Activated CD8-positive, alpha-beta memory T cell treated with anti-CD3 and anti-CD28 coated beads, Interleukin-2, amount 50 U/mL, for 1 hour (primary cell): ENCODE measurements around the gene ZNF503.

Experiments used
- DNase-seq: peaks from one replicate; pipeline ENCODE4 v3.0.0-alpha.2; 2020; ENCODE audit errors: extremely low read depth

Gene ZNF503, protein sequence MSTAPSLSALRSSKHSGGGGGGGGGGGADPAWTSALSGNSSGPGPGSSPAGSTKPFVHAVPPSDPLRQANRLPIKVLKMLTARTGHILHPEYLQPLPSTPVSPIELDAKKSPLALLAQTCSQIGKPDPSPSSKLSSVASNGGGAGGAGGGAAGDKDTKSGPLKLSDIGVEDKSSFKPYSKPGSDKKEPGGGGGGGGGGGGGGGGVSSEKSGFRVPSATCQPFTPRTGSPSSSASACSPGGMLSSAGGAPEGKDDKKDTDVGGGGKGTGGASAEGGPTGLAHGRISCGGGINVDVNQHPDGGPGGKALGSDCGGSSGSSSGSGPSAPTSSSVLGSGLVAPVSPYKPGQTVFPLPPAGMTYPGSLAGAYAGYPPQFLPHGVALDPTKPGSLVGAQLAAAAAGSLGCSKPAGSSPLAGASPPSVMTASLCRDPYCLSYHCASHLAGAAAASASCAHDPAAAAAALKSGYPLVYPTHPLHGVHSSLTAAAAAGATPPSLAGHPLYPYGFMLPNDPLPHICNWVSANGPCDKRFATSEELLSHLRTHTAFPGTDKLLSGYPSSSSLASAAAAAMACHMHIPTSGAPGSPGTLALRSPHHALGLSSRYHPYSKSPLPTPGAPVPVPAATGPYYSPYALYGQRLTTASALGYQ

DNA sequence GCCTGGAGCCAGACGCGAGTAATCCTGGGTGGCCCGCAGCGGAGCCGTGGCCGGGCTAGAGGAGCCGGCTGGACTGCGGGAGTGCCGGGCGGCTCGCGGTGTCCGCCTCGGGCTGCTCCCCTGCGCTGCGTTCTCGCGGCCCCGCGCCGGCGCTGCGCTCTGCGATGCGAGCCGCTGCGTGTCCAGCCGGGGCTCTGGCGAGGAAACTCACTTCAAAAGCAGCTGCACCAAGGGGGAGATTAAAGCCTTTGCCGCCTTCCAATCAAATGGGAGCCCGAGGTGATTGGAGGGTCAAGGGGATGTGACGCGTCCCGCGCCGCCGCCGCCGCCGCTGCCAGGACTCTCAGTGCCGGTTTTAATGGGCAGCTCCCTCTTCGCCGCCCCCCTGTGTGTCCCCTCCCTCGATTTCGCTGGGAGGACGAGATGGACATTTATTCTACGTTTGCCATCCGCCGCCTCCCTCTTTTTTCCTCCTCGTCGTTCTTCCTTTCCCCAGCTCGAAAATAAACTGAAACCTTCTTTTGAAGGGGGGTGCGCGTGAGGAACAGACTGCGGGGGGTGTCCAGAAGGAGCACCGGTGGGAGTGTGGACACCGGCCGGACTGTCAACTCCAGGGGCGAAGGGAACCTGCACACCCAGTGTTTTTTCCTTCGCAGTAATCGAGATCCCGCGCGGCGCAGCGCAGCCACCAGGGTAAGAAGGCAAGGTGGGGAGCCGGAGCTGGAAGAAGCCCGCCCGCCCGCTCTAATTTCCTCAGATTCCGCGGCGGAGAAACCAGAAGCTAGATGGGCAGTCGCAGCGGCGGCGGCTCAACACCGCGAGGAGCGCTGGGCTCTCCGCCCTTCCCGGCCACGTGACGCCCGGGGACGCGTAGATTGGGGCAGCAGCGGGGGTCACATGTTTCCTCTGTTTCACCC lies at the start of gene ZNF503:
Gene ZNF503 (minus strand): TSS at position 196 of the 917 bp plus-strand sequence. CDS start 345 bp downstream, outside the sequence.
- DNase-seq = no peak

DNA sequence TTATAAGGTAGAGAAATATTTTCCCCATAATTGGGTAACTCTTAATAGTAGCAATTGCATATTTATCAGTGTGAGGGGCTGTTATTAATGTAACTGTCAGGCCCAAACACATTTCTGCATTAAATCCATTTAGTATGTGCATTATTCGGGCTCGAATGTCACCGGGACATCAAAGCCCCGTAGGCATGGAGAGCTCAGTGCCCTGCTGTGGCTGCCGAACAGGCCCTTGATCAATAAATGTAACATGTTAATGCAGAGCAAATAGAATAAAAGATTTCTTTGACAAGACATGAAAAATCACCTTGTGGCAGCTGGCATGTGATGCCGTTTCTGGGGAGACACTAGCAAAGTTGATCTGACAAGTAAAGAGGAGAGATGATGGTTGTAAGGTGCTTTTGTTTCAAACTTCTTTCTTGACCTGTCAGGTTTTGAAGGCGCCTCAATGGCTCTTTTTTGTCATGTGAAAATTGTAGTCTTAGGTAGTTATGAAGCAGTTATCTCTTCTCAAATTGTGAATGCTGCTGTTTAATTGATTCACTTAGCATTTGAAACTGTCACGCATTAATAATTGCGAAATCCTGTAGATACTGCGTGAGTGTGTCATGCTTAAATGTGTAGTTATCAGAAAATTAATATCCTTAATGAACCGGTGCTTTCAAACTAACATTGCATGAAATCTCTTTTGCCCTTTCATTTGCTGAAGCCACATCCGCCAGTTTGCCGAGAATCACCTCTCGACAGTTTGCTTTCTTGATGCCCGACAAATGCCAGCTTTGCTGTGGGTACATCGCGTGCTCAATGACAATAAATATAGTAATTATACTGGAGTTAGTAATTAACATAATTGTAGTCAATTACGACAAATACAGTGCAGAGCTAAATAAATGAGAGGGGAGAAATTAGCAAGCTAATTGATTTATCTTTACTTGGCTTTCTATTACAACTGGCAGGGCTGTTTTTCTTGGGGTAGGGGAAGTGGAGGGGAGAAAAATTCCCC lies 49.4 kb upstream of the ZNF503 start:
- DNase-seq = no peak

- DNase-seq = no peak
Observed at GRCh38 chr10:75450075-75450445, 48.5 kb upstream of the ZNF503 start.

DNA sequence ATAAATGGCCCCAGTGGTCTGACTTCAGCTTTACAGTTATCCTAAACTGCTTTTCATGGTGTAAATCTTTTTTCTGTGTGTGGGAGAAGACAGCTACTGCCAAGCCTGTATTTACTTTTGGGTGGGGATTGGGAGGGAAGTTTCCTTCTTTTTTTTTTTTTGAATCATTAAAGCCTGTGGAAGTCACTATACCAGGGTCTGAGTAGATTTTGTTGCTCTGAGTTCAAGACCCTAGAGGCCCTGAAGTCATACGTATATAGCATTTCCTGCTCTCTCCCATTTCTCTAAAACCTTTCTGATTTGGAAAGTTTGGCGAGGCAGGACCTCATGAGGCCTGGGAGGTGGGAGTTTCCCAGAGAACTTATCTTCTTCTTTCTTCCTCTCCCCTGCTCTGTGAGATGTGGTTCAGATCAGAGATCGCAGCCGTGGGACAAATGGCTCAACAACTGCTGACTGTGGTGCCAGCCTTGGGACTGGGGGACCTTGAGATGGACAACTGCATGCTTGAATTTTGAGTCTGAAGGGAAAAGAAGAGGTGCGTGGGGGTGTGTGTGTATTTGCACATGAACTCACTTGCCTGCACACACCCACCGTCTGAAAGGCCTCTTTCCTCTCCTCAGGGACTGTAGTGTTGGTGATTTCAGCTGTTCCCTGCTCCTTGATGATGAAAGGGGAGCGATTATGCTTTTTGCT lies 48.0 kb upstream of the ZNF503 start:
- no peak for DNase-seq

DNA sequence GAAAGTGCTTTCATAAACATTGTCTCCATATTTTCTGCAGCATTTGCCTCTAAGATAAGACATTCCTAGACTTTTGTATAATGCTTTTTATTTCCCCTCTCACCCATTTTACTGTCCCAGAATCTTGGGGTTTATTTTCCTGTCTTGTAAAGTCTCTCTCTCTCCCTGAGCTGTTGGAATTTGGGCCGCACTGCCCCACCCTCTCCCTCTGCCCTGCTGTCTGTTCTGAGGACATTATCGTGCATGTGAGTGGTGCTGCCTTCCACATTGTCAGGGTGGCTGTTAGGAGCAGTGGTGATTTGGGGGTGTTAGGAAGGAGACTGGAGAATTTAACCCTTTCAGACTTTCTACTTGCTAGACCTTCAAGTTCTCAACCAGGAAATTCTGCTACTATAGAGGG lies 46.6 kb upstream of the ZNF503 start:
- DNase-seq = no peak

GRCh38 chr10:75446508-75446907 lies 44.9 kb upstream of the ZNF503 start:
- no peak for DNase-seq

- no peak for DNase-seq
Observed at GRCh38 chr10:75444781-75445386, 43.3 kb upstream of the ZNF503 start.

- DNase-seq = no peak
Observed at GRCh38 chr10:75443362-75443761, 41.8 kb upstream of the ZNF503 start.

DNA sequence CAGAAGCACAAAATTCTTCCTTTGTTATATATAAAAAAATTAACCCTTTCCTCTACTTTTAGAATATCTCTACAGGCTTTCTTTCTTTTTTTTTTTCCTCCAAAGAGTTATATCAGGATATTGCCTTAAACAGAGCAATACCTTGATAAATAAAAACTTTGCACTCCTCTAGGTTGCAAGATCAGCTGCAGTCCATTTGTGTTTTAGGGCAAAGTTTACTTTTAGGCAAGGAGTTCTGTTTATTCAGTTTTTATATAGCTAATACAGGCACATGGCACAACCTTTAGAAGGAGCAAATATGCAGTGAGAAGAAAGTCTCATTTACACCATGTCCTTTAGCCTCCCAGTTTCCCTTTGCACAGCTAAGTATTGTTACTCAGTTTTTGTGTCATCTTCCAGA lies 40.1 kb upstream of the ZNF503 start:
- DNase-seq = no peak

- DNase-seq = no peak
Observed at GRCh38 chr10:75441196-75441595, 39.6 kb upstream of the ZNF503 start.

- DNase-seq = no peak
Observed at GRCh38 chr10:75440271-75440793, 38.8 kb upstream of the ZNF503 start.

- no peak for DNase-seq
Observed at GRCh38 chr10:75439811-75440210, 38.2 kb upstream of the ZNF503 start.

DNA sequence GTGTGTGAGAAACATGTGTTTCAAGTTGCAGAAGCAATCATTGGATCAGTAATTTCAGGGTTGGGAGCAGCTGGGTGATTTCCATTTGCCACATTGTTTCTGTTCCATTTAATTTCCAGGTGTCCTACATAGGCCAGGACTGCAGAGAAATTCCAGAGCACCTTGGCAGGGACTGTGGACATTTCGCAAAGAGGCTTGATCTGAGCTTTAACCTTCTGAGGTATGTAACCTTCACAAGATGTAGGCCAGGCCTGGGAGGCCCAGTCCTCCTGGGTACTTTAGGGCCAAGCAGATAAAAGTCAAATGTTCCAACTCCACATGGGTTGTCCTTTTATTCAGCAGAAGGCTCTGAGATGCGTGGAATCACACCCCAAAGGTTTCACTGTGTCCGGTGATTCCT lies 36.7 kb upstream of the ZNF503 start:
- DNase-seq = no peak

DNA sequence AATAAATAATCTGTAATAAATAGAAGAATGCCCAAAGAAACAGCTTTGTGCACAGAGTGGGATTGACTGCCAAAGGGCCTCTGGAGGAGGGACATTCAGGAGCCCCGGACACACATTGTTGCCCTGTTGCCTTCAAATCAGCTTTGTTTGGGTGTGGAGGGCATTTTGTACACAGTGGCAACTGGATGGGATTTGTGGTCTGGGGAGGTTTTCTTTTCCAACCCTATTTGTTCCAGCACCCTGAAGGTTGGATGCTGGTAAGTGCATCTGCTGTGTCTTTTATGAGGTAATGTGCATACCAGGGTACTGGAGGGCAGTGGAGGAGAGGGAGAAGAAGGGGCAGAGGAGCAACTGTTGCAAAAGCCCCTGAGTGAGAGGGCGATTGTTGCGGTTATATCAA lies 36.1 kb upstream of the ZNF503 start:
- DNase-seq = no peak

DNA sequence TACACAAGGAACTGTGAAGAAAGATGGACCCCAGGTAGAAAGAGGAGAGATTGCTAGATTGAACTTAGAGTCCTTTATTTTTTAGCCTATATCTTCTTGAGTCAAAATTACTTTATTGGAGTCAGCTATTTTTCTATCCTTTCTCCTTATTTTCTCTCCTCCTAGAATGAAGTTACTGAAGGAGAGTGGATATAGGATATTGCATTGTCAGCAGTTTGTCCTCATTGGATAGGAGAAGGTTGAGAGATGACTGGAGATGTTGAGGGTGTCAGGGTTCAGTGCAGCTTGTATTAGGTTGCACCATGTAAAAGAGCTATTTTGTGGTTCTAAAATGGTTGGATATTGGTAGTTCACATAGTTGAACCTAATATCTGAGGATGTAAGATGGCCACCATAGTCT lies 35.3 kb upstream of the ZNF503 start:
- DNase-seq = no peak

GRCh38 chr10:75435291-75435690 lies 33.7 kb upstream of the ZNF503 start:
- DNase-seq = no peak

GRCh38 chr10:75434291-75434690 lies 32.7 kb upstream of the ZNF503 start:
- no peak for DNase-seq

GRCh38 chr10:75433216-75433615 lies 31.7 kb upstream of the ZNF503 start:
- no peak for DNase-seq

DNA sequence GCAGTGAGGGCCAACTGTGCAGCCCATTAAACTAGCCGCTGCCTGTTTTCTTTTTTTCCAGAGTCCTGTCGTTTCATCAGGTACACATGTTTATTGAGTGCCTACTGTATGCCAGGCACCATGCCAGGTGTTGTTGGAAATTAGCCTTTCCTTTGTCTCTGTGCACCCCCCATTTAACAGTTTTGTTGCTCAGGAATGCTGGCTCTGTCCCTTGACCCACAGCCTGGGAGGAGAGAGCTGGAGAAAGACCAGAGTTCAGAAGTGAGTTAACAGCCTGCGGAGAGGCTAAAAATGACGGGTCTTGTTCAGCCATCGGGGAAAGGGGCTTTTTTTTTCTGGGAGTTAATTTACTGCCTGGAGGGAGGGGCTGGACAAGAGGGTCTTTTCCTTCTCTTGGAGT lies 31.2 kb upstream of the ZNF503 start:
- DNase-seq = no peak

- no peak for DNase-seq
Observed at GRCh38 chr10:75432176-75432575, 30.6 kb upstream of the ZNF503 start.
